CD4-positive, CD25-positive, alpha-beta regulatory T cell (primary cell): Measurements from ENCODE around the gene PASK. TPM values are rescaled to one million over a fixed set of nuclear protein-coding genes. Genes with fewer than 3 reads are reported as not detected.

Experiments
- ATAC-seq, 2 donors: fragments of 150-1000 bp; cut with Tn5 transposase; one replicate each; pipeline ENCODE4 v1.10.0; 2021; ENCODE audit warnings: low read depth in 2 of 2, moderate number of reproducible peaks in 2 of 2, moderate library complexity in 1 of 2
- DNase-seq, 3 donors: peaks; one replicate each; pipeline versions ENCODE4 v3.0.0 to v3.0.0-alpha.2; 2012 to 2022; ENCODE audit warnings: mixed read lengths in 1 of 3
- H3K27ac ChIP-seq: one replicate; pipeline ENCODE4 v1.7.0; 2013; ENCODE audit warnings: mild to moderate bottlenecking, low read length; ENCODE audit not compliant: insufficient read depth, poor library complexity, severe bottlenecking
- H3K27me3 ChIP-seq: one replicate; pipeline ENCODE4 v1.7.0; 2013; ENCODE audit warnings: low read length; ENCODE audit not compliant: control insufficient read depth, insufficient read depth
- H3K36me3 ChIP-seq: one replicate; pipeline ENCODE4 v1.7.0; 2013; ENCODE audit warnings: mild to moderate bottlenecking, low read length, moderate library complexity; ENCODE audit not compliant: control insufficient read depth, insufficient read depth
- H3K4me1 ChIP-seq: 2 replicates; pipeline ENCODE4 v1.7.0; 2013; ENCODE audit warnings: mild to moderate bottlenecking, low read length; ENCODE audit not compliant: insufficient read depth, control insufficient read depth, poor library complexity, severe bottlenecking
- H3K4me3 ChIP-seq: one replicate; pipeline ENCODE4 v1.7.0; 2013; ENCODE audit warnings: low read depth, mild to moderate bottlenecking, low read length, moderate library complexity
- H3K9me3 ChIP-seq, 2 experiments: 1 replicate in 1 of 2; 2 replicates in 1 of 2; pipeline ENCODE4 v1.7.0; 2013; ENCODE audit warnings: low read length in 2 of 2, mild to moderate bottlenecking in 1 of 2, moderate library complexity in 1 of 2; ENCODE audit not compliant: control insufficient read depth in 2 of 2
- H3K27ac Mint-ChIP-seq, 3 donors: one replicate each; pipeline ENCODE4 v1.8.0; 2020 to 2022; ENCODE audit warnings: mild to moderate bottlenecking in 3 of 3, mixed read lengths in 3 of 3, moderate library complexity in 2 of 3
- H3K27me3 Mint-ChIP-seq: one replicate; pipeline ENCODE4 v1.8.0; 2022; ENCODE audit warnings: mild to moderate bottlenecking, mixed read lengths
- H3K36me3 Mint-ChIP-seq: one replicate; pipeline ENCODE4 v1.8.0; 2020; ENCODE audit warnings: mixed read lengths
- H3K4me1 Mint-ChIP-seq, 4 donors: one replicate each; pipeline ENCODE4 v1.8.0; 2020 to 2022; ENCODE audit warnings: mixed read lengths in 4 of 4, mild to moderate bottlenecking in 1 of 4
- H3K4me3 Mint-ChIP-seq, 4 donors: one replicate each; pipeline ENCODE4 v1.8.0; 2020 to 2022; ENCODE audit warnings: mild to moderate bottlenecking in 4 of 4, mixed read lengths in 4 of 4, moderate library complexity in 3 of 4
- H3K9me3 Mint-ChIP-seq, 7 donors: one replicate each; pipeline ENCODE4 v1.8.0; 2020 to 2022; ENCODE audit warnings: mixed read lengths in 7 of 7, mild to moderate bottlenecking in 3 of 7, moderate library complexity in 2 of 7
- polyA plus RNA-seq, 4 donors: library from polyadenylated mRNA; unstranded; fragments of 300-500 nt; fragmentation: Illumina TruSeq; gene quantifications; one replicate each; pipeline ENCODE4 v1.2.3, GENCODE V29; 2021
- total RNA-seq: library from RNA; stranded (reverse); gene quantifications from one replicate; pipeline ENCODE4 v1.2.3, GENCODE V29; 2022

Gene PASK
- total and polyA plus RNA-seq, 5 donors from 2014 or later = 15.9 to 160 (median 23.0) TPM

- DNase-seq = no peak
- ATAC-seq = no peak
- Histone ChIP-seq H3K9me3 (no peaks in the 10 kb centered on the region), H3K4me1 (no peaks in the 10 kb centered on the region), H3K4me3 (no peak overlapping the region), H3K27ac (no peak overlapping the region), H3K27me3 (no peaks in the 10 kb centered on the region), H3K36me3 (peaks cover 18% of the 10 kb centered on the region)
- Mint-ChIP-seq H3K27me3 (no peaks in the 10 kb centered on the region), H3K27ac (peak overlapping the region in 1 of 3 donors; percentile 83), H3K9me3 (no peaks in the 10 kb centered on the region), H3K36me3 (peaks cover 23% of the 10 kb centered on the region), H3K4me3 (no peak overlapping the region), H3K4me1 (peaks cover 0 to 6% (median 5%) of the 10 kb centered on the region in 4 donors)
Measured at GRCh38 chr2:241072553-241073165, 76.6 kb downstream of the PASK start.

- Histone ChIP-seq H3K27me3 (no peaks in the 10 kb centered on the region), H3K27ac (no peak overlapping the region), H3K4me1 (no peaks in the 10 kb centered on the region), H3K4me3 (no peak overlapping the region), H3K36me3 (peaks cover 18% of the 10 kb centered on the region), H3K9me3 (no peaks in the 10 kb centered on the region)
- no peaks in the 10 kb centered on the region for H3K9me3 Mint-ChIP-seq
- ATAC-seq (no peak), DNase-seq (no peak)
- no peaks in the 10 kb centered on the region for H3K27me3 Mint-ChIP-seq
- peaks cover 0 to 3% (median 1%) of the 10 kb centered on the region in 4 donors for H3K4me1 Mint-ChIP-seq
- peaks cover 23% of the 10 kb centered on the region for H3K36me3 Mint-ChIP-seq
- peak overlapping the region in 2 of 3 donors; percentile 48 to 83 for H3K27ac Mint-ChIP-seq
- H3K4me3 Mint-ChIP-seq = no peak overlapping the region
Measured at GRCh38 chr2:241072151-241072550, 77.1 kb downstream of the PASK start.

- Histone ChIP-seq H3K9me3 (no peaks in the 10 kb centered on the region), H3K27ac (no peak overlapping the region), H3K4me3 (no peak overlapping the region), H3K27me3 (no peaks in the 10 kb centered on the region), H3K36me3 (peaks cover 18% of the 10 kb centered on the region), H3K4me1 (no peaks in the 10 kb centered on the region)
- ATAC-seq (no peak), DNase-seq (no peak)
- no peaks in the 10 kb centered on the region for H3K27me3 Mint-ChIP-seq
- H3K9me3 Mint-ChIP-seq = no peaks in the 10 kb centered on the region
- H3K4me3 Mint-ChIP-seq = no peak overlapping the region
- H3K4me1 Mint-ChIP-seq = peaks cover 0 to 3% (median 1%) of the 10 kb centered on the region in 4 donors
- H3K36me3 Mint-ChIP-seq = peaks cover 23% of the 10 kb centered on the region
- no peak overlapping the region for H3K27ac Mint-ChIP-seq
Measured at GRCh38 chr2:241071677-241072111, 77.6 kb downstream of the PASK start.

GRCh38 chr2:241070811-241071676 lies 78.2 kb downstream of the PASK start:
- Histone ChIP-seq H3K36me3 (peaks cover 18% of the 10 kb centered on the region), H3K27ac (no peak overlapping the region), H3K4me1 (no peaks in the 10 kb centered on the region), H3K4me3 (no peak overlapping the region), H3K27me3 (no peaks in the 10 kb centered on the region), H3K9me3 (no peaks in the 10 kb centered on the region)
- DNase-seq (no peak), ATAC-seq (no peak)
- Mint-ChIP-seq H3K4me1 (peaks cover 0 to 5% (median 1%) of the 10 kb centered on the region in 4 donors), H3K9me3 (no peaks in the 10 kb centered on the region), H3K36me3 (peaks cover 23% of the 10 kb centered on the region), H3K4me3 (no peak overlapping the region), H3K27me3 (no peaks in the 10 kb centered on the region), H3K27ac (no peak overlapping the region)

GRCh38 chr2:241070361-241070760 lies 78.9 kb downstream of the PASK start:
- Mint-ChIP-seq H3K27ac (peak overlapping the region in 2 of 3 donors; percentile 55 to 69), H3K27me3 (no peaks in the 10 kb centered on the region), H3K4me3 (no peak overlapping the region), H3K36me3 (peaks cover 19% of the 10 kb centered on the region), H3K9me3 (no peaks in the 10 kb centered on the region), H3K4me1 (peaks cover 0 to 6% (median 0%) of the 10 kb centered on the region in 4 donors)
- ATAC-seq (no peak), DNase-seq (no peak)
- Histone ChIP-seq H3K9me3 (no peaks in the 10 kb centered on the region), H3K36me3 (peaks cover 15% of the 10 kb centered on the region), H3K4me1 (no peaks in the 10 kb centered on the region), H3K4me3 (no peak overlapping the region), H3K27ac (no peak overlapping the region), H3K27me3 (no peaks in the 10 kb centered on the region)

DNA sequence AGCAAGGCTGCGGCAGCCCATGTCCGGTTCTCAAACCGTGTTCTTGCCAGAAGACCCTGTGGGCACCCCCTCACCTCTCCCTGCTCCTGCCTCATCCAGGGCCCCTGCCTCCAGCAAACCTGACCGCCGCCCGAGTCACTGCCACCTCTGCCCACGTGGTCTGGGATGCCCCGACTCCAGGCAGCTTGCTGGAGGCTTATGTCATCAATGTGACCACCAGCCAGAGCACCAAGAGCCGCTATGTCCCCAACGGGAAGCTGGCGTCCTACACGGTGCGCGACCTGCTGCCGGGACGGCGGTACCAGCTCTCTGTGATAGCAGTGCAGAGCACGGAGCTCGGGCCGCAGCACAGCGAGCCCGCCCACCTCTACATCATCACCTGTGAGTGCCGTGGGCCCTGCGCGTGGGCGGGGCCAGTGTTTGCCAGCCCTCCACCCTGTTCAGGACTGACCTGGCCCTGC lies 79.4 kb downstream of the PASK start:
- ATAC-seq (no peak), DNase-seq (no peak)
- Histone ChIP-seq H3K27me3 (no peaks in the 10 kb centered on the region), H3K27ac (no peak overlapping the region), H3K4me1 (no peaks in the 10 kb centered on the region), H3K4me3 (no peak overlapping the region), H3K36me3 (peaks cover 10% of the 10 kb centered on the region), H3K9me3 (no peaks in the 10 kb centered on the region)
- Mint-ChIP-seq H3K4me1 (peaks cover 0 to 6% (median 0%) of the 10 kb centered on the region in 4 donors), H3K9me3 (no peaks in the 10 kb centered on the region), H3K4me3 (no peak overlapping the region), H3K27me3 (no peaks in the 10 kb centered on the region), H3K27ac (no peak overlapping the region), H3K36me3 (peaks cover 14% of the 10 kb centered on the region)

DNA sequence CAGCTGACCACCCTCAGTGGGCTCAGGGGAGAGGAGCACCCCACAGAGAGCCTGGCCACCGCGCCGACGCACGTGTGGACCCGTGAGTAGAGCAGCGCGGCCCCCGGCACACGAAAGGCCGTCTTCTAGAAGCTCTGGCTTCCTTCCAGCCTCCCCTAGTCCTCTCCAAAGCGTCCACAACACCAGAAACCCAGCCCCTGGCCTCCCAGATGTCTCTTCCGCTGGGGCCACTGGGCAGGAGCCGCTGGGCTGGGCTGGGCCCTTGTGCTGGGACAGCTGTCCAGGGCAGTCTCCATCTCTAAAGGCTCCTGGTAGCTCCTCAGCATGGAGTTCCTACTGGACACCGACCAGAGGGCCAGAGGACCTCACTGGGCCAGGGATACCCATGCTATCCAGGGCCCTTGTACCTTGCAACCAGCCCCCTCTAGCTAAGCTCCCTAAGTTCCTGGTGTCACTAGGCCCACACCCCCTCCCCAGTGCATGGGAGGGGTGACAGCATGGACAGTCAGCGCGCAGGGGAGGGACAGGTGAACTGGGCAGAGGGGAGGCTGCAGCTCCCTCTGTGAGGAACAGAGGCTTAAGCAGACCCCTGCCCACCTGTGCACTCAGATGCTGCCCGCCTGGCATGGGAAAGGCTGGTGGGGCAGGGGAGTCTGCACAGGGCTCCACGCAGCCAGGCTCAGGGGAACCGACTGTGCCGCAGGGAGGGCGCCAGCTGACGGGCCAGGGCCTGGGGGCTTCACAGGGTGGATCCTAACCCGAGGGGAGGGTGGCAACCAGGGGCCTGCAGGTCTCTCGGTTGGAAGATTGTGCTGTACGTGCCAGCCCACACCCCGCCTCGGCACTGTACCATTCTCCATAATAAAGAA lies 80.1 kb downstream of the PASK start:
- no peak overlapping the region for H3K27ac Mint-ChIP-seq

More for the DNA sequence above, 80.1 kb downstream of the PASK start:
- H3K36me3 ChIP-seq = peaks cover 6% of the 10 kb centered on the region
- no peak overlapping the region for H3K4me3 ChIP-seq
- Mint-ChIP-seq H3K4me3 (no peak overlapping the region), H3K36me3 (peaks cover 7% of the 10 kb centered on the region), H3K27me3 (peaks cover under 1% of the 10 kb centered on the region), H3K9me3 (no peaks in the 10 kb centered on the region), H3K4me1 (peaks cover 0 to 8% (median 0%) of the 10 kb centered on the region in 4 donors)
- H3K4me1 ChIP-seq = no peaks in the 10 kb centered on the region
- no peaks in the 10 kb centered on the region for H3K9me3 ChIP-seq
- no peak for DNase-seq
- no peaks in the 10 kb centered on the region for H3K27me3 ChIP-seq
- ATAC-seq = no peak
- no peak overlapping the region for H3K27ac ChIP-seq
